ENCODE measurements around the gene CAMK2N1.

DNA sequence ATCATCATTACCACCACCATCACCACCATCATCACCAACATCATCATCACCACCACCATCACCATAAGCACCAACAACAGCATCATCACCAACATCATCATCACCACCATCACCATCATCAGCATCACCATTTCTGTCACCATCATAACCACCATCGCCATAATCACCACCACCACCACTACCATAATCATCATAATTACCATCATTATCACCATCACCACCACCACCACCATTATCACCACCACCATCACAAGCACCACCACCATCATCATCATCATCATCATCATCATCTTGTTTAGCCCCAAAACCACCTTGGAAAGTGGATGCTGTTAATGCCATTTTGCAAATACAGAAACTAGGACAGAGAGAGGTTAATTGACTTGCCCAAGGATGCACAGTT, 22.5 kb downstream of the CAMK2N1 start:
- no peak for TF ChIP-seq POLR2A (IDR thresholded peaks at IDR 0.05)
- TF ChIP-seq, protein P1, sequence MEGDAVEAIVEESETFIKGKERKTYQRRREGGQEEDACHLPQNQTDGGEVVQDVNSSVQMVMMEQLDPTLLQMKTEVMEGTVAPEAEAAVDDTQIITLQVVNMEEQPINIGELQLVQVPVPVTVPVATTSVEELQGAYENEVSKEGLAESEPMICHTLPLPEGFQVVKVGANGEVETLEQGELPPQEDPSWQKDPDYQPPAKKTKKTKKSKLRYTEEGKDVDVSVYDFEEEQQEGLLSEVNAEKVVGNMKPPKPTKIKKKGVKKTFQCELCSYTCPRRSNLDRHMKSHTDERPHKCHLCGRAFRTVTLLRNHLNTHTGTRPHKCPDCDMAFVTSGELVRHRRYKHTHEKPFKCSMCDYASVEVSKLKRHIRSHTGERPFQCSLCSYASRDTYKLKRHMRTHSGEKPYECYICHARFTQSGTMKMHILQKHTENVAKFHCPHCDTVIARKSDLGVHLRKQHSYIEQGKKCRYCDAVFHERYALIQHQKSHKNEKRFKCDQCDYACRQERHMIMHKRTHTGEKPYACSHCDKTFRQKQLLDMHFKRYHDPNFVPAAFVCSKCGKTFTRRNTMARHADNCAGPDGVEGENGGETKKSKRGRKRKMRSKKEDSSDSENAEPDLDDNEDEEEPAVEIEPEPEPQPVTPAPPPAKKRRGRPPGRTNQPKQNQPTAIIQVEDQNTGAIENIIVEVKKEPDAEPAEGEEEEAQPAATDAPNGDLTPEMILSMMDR (IDR thresholded peaks at IDR 0.05 in 8 of 11, conservative IDR thresholded peaks at IDR 0.05 in 3 of 11) = no peak
